Epithelial cell of esophagus (primary cell): Measurements from ENCODE around the gene C16orf92.

Source experiments
- DNase-seq: peaks from one replicate; pipeline ENCODE4 v3.0.0; 2010; ENCODE audit warnings: low read depth
- H3K4me3 ChIP-seq: 2 replicates; pipeline ENCODE4 v1.5.1; 2011; ENCODE audit warnings: mild to moderate bottlenecking, low read length, control low read depth
- TF ChIP-seq, protein P1 (sequence below): IDR thresholded peaks from 2 replicates; pipeline ENCODE4 v1.5.1; 2011; ENCODE audit warnings: low read depth, mild to moderate bottlenecking, low read length, control low read depth, inconsistent platforms; ENCODE audit not compliant: insufficient read depth; ENCODE audit errors: missing control alignments

Gene C16orf92

DNA sequence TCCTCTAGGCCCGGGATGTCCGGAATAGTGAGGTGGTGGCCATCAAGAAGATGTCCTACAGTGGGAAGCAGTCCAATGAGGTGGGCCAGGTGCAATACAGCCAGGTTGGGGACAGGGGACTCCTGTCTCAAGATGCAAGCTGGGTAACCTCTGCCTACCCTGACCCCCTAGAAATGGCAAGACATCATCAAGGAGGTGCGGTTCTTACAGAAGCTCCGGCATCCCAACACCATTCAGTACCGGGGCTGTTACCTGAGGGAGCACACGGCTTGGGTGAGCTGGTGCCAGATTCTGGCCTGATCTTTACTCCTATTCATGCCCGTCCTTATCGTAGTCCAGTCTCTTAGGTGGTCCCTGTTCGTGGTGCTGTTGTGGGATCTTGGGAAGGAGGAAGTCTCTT, 44.9 kb upstream of the C16orf92 start:
- DNase-seq, result no peak
- H3K4me3 ChIP-seq, result no peak overlapping the region
- TF ChIP-seq, protein P1, sequence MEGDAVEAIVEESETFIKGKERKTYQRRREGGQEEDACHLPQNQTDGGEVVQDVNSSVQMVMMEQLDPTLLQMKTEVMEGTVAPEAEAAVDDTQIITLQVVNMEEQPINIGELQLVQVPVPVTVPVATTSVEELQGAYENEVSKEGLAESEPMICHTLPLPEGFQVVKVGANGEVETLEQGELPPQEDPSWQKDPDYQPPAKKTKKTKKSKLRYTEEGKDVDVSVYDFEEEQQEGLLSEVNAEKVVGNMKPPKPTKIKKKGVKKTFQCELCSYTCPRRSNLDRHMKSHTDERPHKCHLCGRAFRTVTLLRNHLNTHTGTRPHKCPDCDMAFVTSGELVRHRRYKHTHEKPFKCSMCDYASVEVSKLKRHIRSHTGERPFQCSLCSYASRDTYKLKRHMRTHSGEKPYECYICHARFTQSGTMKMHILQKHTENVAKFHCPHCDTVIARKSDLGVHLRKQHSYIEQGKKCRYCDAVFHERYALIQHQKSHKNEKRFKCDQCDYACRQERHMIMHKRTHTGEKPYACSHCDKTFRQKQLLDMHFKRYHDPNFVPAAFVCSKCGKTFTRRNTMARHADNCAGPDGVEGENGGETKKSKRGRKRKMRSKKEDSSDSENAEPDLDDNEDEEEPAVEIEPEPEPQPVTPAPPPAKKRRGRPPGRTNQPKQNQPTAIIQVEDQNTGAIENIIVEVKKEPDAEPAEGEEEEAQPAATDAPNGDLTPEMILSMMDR, result no peak

DNA sequence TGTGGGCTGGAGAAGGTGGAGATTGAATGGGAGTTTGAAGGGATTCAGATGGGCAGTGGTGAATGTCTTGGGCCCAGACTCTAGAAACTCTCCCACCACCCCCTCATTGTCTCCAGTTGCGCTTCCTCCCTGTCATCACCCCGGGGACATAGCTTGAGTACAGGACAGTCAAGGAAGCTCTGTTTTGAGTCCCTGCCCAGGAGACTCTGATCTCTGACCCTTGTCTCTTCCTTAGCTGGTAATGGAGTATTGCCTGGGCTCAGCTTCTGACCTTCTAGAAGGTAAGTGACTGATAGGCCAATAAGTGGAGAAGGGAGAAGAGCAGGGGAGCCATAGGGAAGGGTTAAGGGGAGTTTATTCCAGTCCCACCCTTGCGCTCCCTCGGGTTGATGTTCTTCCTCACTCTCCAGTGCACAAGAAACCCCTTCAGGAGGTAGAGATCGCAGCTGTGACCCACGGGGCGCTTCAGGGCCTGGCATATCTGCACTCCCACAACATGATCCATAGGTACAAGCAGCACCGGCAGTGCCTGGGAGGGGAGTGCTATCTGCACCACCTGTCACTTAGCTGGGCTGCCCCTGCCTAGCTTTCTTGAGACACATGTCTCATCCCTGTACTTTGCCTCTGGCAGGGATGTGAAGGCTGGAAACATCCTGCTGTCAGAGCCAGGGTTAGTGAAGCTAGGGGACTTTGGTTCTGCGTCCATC, 44.3 kb upstream of the C16orf92 start:
- DNase-seq, result no peak
- no peak overlapping the region for H3K4me3 ChIP-seq
- TF ChIP-seq, protein P1, result no peak

DNA sequence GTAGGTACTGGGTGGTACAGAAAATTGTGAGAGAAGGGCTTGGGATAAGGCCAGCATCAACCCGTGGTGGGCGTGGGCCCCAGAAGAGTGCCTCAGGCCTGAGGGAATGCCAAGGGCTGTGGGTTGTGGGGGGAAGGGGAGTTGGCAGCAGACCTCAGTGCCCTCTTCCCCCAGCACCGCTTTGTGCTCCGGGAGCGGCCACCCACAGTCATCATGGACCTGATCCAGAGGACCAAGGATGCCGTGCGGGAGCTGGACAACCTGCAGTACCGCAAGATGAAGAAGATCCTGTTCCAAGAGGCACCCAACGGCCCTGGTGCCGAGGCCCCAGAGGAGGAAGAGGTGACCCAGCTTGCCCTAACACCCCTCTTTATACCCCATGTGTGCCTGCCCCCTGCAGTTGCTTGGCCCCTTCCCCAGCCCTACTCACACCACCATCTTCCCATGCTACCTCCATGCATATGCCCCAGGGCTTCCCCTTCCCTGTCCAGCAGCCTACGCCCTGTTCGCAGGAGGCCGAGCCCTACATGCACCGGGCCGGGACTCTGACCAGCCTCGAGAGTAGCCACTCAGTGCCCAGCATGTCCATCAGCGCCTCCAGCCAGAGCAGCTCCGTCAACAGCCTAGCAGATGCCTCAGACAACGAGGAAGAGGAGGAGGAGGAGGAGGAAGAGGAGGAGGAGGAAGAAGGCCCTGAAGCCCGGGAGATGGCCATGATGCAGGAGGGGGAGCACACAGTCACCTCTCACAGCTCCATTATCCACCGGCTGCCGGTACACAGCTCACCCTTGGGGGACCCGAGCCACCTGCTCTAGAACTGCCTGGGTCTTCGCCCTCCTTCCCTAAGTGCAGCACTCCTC, 40.2 kb upstream of the C16orf92 start:
- TF ChIP-seq, protein P1, result no peak
- no peak overlapping the region for H3K4me3 ChIP-seq
- no peak for DNase-seq

DNA sequence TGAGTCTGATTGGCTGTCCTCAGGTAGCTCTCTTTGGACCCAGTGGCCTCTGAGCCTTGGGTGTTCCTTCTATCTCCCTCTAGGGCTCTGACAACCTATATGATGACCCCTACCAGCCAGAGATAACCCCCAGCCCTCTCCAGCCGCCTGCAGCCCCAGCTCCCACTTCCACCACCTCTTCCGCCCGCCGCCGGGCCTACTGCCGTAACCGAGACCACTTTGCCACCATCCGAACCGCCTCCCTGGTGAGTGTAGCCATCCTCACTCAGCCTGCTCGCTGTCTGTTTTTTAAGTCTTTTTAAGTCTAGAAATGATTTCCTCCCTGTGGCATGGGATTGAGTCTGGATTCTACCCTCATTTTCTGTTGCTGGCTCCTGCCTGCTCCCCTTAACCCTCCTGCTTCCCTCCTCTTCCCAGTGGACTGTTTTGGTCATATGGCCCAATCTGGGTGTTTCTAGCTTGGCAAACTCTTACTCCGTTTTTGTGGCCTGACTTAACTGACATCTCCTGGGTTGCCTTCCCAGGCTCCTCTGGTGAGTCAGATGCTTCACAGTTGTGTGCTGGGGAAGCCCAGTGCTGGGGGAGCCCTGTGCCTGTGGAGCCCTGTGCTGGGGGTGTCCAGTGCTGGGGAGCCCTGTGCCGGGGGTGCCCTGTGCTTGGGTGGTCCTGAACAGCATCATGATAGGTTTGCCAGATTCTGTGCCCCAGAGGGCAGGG, 39.4 kb upstream of the C16orf92 start:
- DNase-seq, result no peak
- no peak overlapping the region for H3K4me3 ChIP-seq

DNA sequence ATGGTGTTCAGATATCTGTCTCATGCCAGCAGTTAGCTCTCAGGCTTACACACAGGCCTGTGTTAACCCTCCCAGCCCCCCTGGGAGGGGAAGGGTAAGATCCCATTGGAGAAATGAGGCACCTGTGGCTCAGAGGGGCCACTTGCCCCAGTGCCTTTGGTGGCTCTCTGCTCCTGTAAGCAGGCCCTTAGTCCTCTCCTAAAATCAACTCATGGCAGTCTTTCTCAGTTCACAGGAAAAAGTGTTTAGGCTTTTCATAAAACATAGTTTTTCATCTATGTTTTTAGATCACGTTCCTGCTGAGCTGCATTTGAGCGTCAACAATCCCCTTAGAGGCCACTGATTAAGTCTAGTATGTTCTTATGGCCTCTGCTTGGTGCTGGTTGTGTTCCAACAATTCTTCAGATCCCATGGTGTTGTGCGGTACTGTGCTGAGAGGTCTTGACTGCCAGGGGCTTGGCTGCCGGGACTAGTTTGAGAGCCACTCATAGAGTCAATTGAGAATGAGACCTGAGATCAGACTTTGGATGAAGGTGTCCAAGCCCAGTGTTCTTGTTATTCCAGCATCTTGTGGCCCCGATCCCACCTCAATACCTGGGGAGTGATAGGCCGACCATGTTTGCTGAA, 38.7 kb upstream of the C16orf92 start:
- TF ChIP-seq, protein P1, result no peak
- DNase-seq, result no peak
- no peak overlapping the region for H3K4me3 ChIP-seq

More for the DNA sequence above, 39.4 kb upstream of the C16orf92 start:
- TF ChIP-seq, protein P1, result no peak

DNA sequence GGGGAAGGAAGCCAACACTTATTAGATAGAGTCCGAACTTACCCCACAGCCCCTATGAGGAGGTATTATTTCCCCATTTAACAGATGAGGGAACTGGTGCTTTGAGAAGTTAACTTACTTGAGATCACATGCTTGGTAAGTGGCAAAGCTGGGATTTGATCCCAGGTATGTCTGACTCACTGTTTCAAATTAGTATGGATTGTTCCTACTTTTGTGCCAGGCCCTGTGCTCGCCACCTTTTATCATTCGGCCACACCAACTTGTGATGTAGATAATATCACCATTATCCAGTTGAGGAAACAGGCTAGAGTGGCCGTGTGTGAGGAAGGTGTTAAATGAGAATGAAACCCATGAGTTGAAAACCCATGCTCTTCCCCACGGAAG, 38.2 kb upstream of the C16orf92 start:
- TF ChIP-seq, protein P1, result no peak

More for the DNA sequence above, 38.2 kb upstream of the C16orf92 start:
- no peak for DNase-seq
- H3K4me3 ChIP-seq, result no peak overlapping the region
